Measurements from ENCODE around the gene TC2N.
A peak's percentile ranks its signal among the peaks of the same experiment; 100 is the strongest.
"Not testable (repeated sequence)": the region's sequence is repeated elsewhere in the genome, so short reads cannot be mapped to it uniquely, and the experiment has no call there.

TC2N gene

GRCh38 chr14:91889477-91890211 lies 22.3 kb upstream of the TC2N start:
- no peak for DNase-seq (ENCODE audit: low read depth in 2 of 2)

GRCh38 chr14:91888641-91889476 lies 21.5 kb upstream of the TC2N start:
- no peak for DNase-seq (ENCODE audit: low read depth in 2 of 2)

GRCh38 chr14:91886961-91887360 lies 19.6 kb upstream of the TC2N start:
- DNase-seq (ENCODE audit: low read depth in 2 of 2), result no peak

GRCh38 chr14:91885839-91886238 lies 18.5 kb upstream of the TC2N start:
- DNase-seq (ENCODE audit: low read depth in 2 of 2), result no peak

- no peak for DNase-seq (ENCODE audit: low read depth in 2 of 2)
Observed at GRCh38 chr14:91885113-91885712, 17.9 kb upstream of the TC2N start.

- no peak for DNase-seq (ENCODE audit: low read depth in 2 of 2)
Observed at GRCh38 chr14:91884664-91885063, 17.3 kb upstream of the TC2N start.

- no peak for DNase-seq (ENCODE audit: low read depth in 2 of 2)
Observed at GRCh38 chr14:91883753-91884152, 16.4 kb upstream of the TC2N start.

- no peak for DNase-seq (ENCODE audit: low read depth in 2 of 2)
Observed at GRCh38 chr14:91882776-91883175, 15.4 kb upstream of the TC2N start.

GRCh38 chr14:91882369-91882768 lies 15.0 kb upstream of the TC2N start:
- no peak for DNase-seq (ENCODE audit: low read depth in 2 of 2)

GRCh38 chr14:91879196-91879595 lies 11.9 kb upstream of the TC2N start:
- DNase-seq (ENCODE audit: low read depth in 2 of 2), result no peak

GRCh38 chr14:91878274-91878673 lies 10.9 kb upstream of the TC2N start:
- no peak for DNase-seq (ENCODE audit: low read depth in 2 of 2)

GRCh38 chr14:91877376-91877915 lies 10.1 kb upstream of the TC2N start:
- DNase-seq (ENCODE audit: low read depth in 2 of 2), result no peak

- no peak for DNase-seq (ENCODE audit: low read depth in 2 of 2)
Observed at GRCh38 chr14:91876492-91876891, 9.2 kb upstream of the TC2N start.

GRCh38 chr14:91875525-91876286 lies 8.4 kb upstream of the TC2N start:
- DNase-seq (ENCODE audit: low read depth in 2 of 2), result no peak

GRCh38 chr14:91873471-91874415 lies 6.4 kb upstream of the TC2N start:
- DNase-seq (ENCODE audit: low read depth in 2 of 2), result peak in 1 of 2 donors; percentile 50

- DNase-seq (ENCODE audit: low read depth in 2 of 2), result no peak
Observed at GRCh38 chr14:91872517-91873470, 5.5 kb upstream of the TC2N start.

GRCh38 chr14:91872011-91872501 lies 4.7 kb upstream of the TC2N start:
- peak in 1 of 2 donors; percentile 22 for DNase-seq (ENCODE audit: low read depth in 2 of 2)

GRCh38 chr14:91871401-91871800 lies 4.1 kb upstream of the TC2N start:
- not testable (repeated sequence) for DNase-seq (ENCODE audit: low read depth in 2 of 2)

GRCh38 chr14:91870890-91871289 lies 3.6 kb upstream of the TC2N start:
- no peak for DNase-seq (ENCODE audit: low read depth in 2 of 2)

Measured in stimulated activated CD4-positive, alpha-beta T cell treated with anti-CD3 and anti-CD28 coated beads, Interleukin-1b, Interleukin-23, amount 100 ng/mL, for 1 hour (primary cell).